Measurements from ENCODE around the gene FERD3L. TPM values are rescaled to one million over a fixed set of nuclear protein-coding genes. Genes with fewer than 3 reads are reported as not detected.
A peak's percentile ranks its signal among the peaks of the same experiment; 100 is the strongest.

The FERD3L gene
- total RNA-seq, 1 donor from 2014 or later: not detected

DNA sequence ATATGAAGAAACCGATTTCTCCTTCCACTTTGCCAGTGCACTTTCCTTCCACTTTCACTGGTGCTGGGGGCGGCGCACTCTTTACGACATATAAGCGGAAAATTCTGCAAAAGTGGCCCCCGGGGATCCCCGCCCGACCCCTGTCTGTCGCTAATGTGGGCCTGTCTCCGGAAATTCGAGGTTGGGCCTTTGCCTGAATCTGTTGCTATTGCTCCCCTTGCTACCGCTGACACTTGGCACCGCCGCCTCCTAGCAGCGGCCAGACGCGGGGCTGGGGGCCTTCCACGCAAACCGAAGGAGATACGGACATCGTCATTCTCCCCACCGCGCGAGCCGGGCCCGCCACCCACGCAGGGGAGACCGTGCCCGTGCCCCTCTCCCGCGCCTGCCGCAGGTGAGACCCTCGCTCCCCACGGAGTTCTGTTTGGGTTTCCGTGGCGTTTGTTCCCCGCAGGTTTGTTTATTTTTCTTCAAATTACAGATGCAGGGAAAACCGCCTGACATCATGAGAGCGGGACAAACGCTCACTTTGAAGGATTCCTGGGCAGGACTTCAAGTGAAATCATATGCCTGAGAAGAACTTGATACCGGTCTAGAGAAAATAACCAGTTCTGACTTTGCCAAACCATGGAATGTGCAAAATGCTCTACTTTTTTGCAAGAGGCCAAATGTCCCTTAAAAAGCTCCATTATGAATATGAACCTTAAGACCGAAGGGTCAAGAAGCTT, 32.8 kb downstream of the FERD3L start:
- Histone ChIP-seq H3K36me3 (ENCODE audit: insufficient read depth, low read length) (no peaks in the 10 kb centered on the region), H4K20me1 (ENCODE audit: insufficient read depth, low read length) (peaks cover 4% of the 10 kb centered on the region), H3K79me2 (ENCODE audit: insufficient read depth, low read length) (peaks cover 35% of the 10 kb centered on the region), H3K9ac (ENCODE audit: low read length) (peak overlapping the region; percentile 38), H3K4me2 (ENCODE audit: low read length) (peak overlapping the region; percentile 95), H3K9me3 (ENCODE audit: insufficient read depth, low read depth, low read length) (no peaks in the 10 kb centered on the region), H3K4me3 (ENCODE audit: insufficient read depth, low read depth, low read length) (peak overlapping the region; percentile 0), H3K27ac (ENCODE audit: low read depth, low read length) (peak overlapping the region; percentile 36), H3K27me3 (ENCODE audit: insufficient read depth, low read length) (peaks cover 10% of the 10 kb centered on the region), H2AFZ (ENCODE audit: low read depth, low read length) (no peak overlapping the region), H3K4me1 (ENCODE audit: insufficient read depth, low read length) (peaks cover 35% of the 10 kb centered on the region)
- no peak for FAIRE-seq
- Mint-ChIP-seq H3K27me3 (ENCODE audit: low read depth, unreplicated experiment) (peaks cover 74% of the 10 kb centered on the region), H3K36me3 (ENCODE audit: low read depth, unreplicated experiment) (no peaks in the 10 kb centered on the region), H3K4me1 (ENCODE audit: low read depth, unreplicated experiment) (peaks cover 14% of the 10 kb centered on the region), H3K9me3 (ENCODE audit: unreplicated experiment) (peaks cover 9% of the 10 kb centered on the region), H3K4me3 (ENCODE audit: unreplicated experiment) (no peak overlapping the region), H3K27ac (ENCODE audit: unreplicated experiment) (no peak overlapping the region)
- DNase-seq (ENCODE audit: low read depth): peak; percentile 86
- no peak for TF ChIP-seq EZH2 (IDR thresholded peaks at IDR 0.05; ENCODE audit: insufficient read depth, low read length)
- TF ChIP-seq, protein P1, sequence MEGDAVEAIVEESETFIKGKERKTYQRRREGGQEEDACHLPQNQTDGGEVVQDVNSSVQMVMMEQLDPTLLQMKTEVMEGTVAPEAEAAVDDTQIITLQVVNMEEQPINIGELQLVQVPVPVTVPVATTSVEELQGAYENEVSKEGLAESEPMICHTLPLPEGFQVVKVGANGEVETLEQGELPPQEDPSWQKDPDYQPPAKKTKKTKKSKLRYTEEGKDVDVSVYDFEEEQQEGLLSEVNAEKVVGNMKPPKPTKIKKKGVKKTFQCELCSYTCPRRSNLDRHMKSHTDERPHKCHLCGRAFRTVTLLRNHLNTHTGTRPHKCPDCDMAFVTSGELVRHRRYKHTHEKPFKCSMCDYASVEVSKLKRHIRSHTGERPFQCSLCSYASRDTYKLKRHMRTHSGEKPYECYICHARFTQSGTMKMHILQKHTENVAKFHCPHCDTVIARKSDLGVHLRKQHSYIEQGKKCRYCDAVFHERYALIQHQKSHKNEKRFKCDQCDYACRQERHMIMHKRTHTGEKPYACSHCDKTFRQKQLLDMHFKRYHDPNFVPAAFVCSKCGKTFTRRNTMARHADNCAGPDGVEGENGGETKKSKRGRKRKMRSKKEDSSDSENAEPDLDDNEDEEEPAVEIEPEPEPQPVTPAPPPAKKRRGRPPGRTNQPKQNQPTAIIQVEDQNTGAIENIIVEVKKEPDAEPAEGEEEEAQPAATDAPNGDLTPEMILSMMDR (IDR thresholded peaks at IDR 0.05; ENCODE audit: insufficient read depth, low read depth, low read length): no peak

DNA sequence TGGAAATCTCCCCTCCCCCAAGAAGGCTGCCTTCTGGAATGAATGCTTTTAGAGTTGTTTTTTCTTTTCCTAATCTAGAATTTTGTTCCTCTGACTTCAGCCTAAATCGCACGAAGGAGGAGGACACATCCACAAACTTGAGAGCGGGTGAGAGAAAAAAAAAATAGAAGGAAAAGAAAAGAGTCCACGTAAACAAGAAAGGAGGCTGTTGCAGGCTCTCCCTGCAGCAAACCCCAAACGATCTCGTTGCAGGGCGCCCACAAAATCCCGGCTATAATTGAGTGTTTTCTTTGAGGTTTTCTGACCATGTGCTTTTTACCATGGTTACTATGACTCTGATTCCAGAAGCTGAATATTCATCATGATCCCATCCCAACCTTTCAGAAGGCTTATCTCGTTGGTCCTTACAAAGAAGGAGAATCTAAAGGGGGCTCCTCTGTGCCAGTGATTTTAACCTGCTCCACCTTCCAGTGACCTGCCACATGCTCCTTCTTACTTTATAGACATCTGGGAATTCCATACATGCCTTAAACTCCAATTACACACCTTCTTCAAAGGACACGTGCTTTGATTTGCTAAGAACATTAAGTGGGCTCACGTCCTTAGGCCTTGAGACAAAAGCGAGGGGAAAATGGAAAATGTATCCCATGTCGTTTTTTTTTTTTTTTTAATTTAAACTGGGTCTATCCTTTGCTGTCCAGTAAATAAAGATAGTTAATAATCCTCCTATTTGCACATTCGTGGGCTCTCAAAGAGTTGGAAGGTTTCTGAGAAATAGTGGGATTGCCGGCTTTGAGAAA, 33.5 kb downstream of the FERD3L start:
- H3K4me2 ChIP-seq (ENCODE audit: low read length): peak overlapping the region; percentile 95
- peaks cover 4% of the 10 kb centered on the region for H4K20me1 ChIP-seq (ENCODE audit: insufficient read depth, low read length)
- DNase-seq (ENCODE audit: low read depth) (no peak), FAIRE-seq (peak; percentile 49)
- Mint-ChIP-seq H3K4me1 (ENCODE audit: low read depth, unreplicated experiment) (peaks cover 14% of the 10 kb centered on the region), H3K27me3 (ENCODE audit: low read depth, unreplicated experiment) (peaks cover 81% of the 10 kb centered on the region), H3K9me3 (ENCODE audit: unreplicated experiment) (peaks cover 9% of the 10 kb centered on the region), H3K36me3 (ENCODE audit: low read depth, unreplicated experiment) (no peaks in the 10 kb centered on the region), H3K27ac (ENCODE audit: unreplicated experiment) (peak overlapping the region; percentile 18), H3K4me3 (ENCODE audit: unreplicated experiment) (no peak overlapping the region)
- no peak for TF ChIP-seq EZH2 (IDR thresholded peaks at IDR 0.05; ENCODE audit: insufficient read depth, low read length)
- TF ChIP-seq, protein P1 (IDR thresholded peaks at IDR 0.05; ENCODE audit: insufficient read depth, low read depth, low read length): no peak
- H2AFZ ChIP-seq (ENCODE audit: low read depth, low read length): no peak overlapping the region
- no peak overlapping the region for H3K27ac ChIP-seq (ENCODE audit: low read depth, low read length)
- H3K9ac ChIP-seq (ENCODE audit: low read length): peak overlapping the region; percentile 38
- peaks cover 42% of the 10 kb centered on the region for H3K4me1 ChIP-seq (ENCODE audit: insufficient read depth, low read length)
- no peak overlapping the region for H3K4me3 ChIP-seq (ENCODE audit: insufficient read depth, low read depth, low read length)
- no peaks in the 10 kb centered on the region for H3K36me3 ChIP-seq (ENCODE audit: insufficient read depth, low read length)
- H3K9me3 ChIP-seq (ENCODE audit: insufficient read depth, low read depth, low read length): no peaks in the 10 kb centered on the region
- peaks cover 15% of the 10 kb centered on the region for H3K27me3 ChIP-seq (ENCODE audit: insufficient read depth, low read length)
- peaks cover 34% of the 10 kb centered on the region for H3K79me2 ChIP-seq (ENCODE audit: insufficient read depth, low read length)

All from astrocyte (in vitro differentiated cells and primary cell).